GM23338 (cell line): ENCODE data around the gene EPHA7. TPM values are rescaled to one million over a fixed set of nuclear protein-coding genes. Genes with fewer than 3 reads are reported as not detected.

Source experiments
- ATAC-seq: fragments of 200-7000 bp; cut with Tn5 transposase; 3 replicates; pipeline ENCODE4 v1.9.1; 2020
- DNase-seq: peaks from one replicate; pipeline ENCODE4 v3.0.0-alpha.2; 2015; ENCODE audit warnings: low spot score
- H2AFZ ChIP-seq: fragments of 200-600 bp; sonication (generic); 2 replicates; pipeline ENCODE4 v1.8.0; 2016; ENCODE audit warnings: antibody characterized with exemption, mild to moderate bottlenecking, moderate library complexity
- H3F3A ChIP-seq: fragments of 200-600 bp; sonication (generic); replicated peaks from 2 replicates; pipeline ENCODE4 v1.8.0; 2017; ENCODE audit warnings: antibody characterized with exemption, mixed run types, low read depth
- H3K27ac ChIP-seq: fragments of 200-600 bp; sonication (generic); 2 replicates; pipeline ENCODE4 v1.6.1; 2016; ENCODE audit warnings: low read depth
- H3K27me3 ChIP-seq: fragments of 200-600 bp; sonication (generic); 2 replicates; pipeline ENCODE4 v1.8.0; 2016; ENCODE audit warnings: mild to moderate bottlenecking, mixed run types, moderate library complexity; ENCODE audit not compliant: insufficient read depth
- H3K36me3 ChIP-seq: fragments of 200-600 bp; sonication (generic); 2 replicates; pipeline ENCODE4 v1.8.0; 2016; ENCODE audit warnings: mild to moderate bottlenecking; ENCODE audit not compliant: insufficient read depth
- H3K4me1 ChIP-seq: fragments of 200-600 bp; sonication (generic); 2 replicates; pipeline ENCODE4 v1.8.0; 2016; ENCODE audit warnings: mild to moderate bottlenecking, moderate library complexity; ENCODE audit not compliant: insufficient read depth
- H3K4me2 ChIP-seq: fragments of 200-600 bp; sonication (generic); 2 replicates; pipeline ENCODE4 v1.7.1; 2017; ENCODE audit warnings: mixed run types
- H3K4me3 ChIP-seq: fragments of 200-600 bp; sonication (generic); 2 replicates; pipeline ENCODE4 v1.6.1; 2016; ENCODE audit warnings: mixed run types
- H3K79me2 ChIP-seq: fragments of 200-600 bp; sonication (generic); replicated peaks from 2 replicates; pipeline ENCODE4 v1.8.0; 2017; ENCODE audit warnings: mild to moderate bottlenecking; ENCODE audit not compliant: insufficient read depth
- H3K9me2 ChIP-seq: fragments of 200-600 bp; sonication (generic); 2 replicates; pipeline ENCODE4 v1.8.0; 2017; ENCODE audit not compliant: insufficient read depth
- H4K20me1 ChIP-seq: fragments of 200-600 bp; sonication (generic); replicated peaks from 2 replicates; pipeline ENCODE4 v1.8.0; 2017; ENCODE audit warnings: mild to moderate bottlenecking; ENCODE audit not compliant: insufficient read depth
- H3K27ac Mint-ChIP-seq: 2 replicates; pipeline ENCODE4 v1.8.0; 2020; ENCODE audit warnings: inconsistent platforms, mild to moderate bottlenecking, moderate library complexity, mixed read lengths
- H3K27me3 Mint-ChIP-seq: 3 replicates; pipeline ENCODE4 v1.8.0; 2022; ENCODE audit warnings: low read depth, mild to moderate bottlenecking, moderate library complexity, mixed read lengths, inconsistent platforms; ENCODE audit not compliant: insufficient read depth, poor library complexity
- H3K36me3 Mint-ChIP-seq: 3 replicates; pipeline ENCODE4 v1.8.0; 2021; ENCODE audit warnings: low read depth, mild to moderate bottlenecking, inconsistent platforms, moderate library complexity, mixed read lengths
- H3K4me1 Mint-ChIP-seq: 3 replicates; pipeline ENCODE4 v1.8.0; 2020; ENCODE audit warnings: mild to moderate bottlenecking, inconsistent platforms, mixed read lengths
- H3K4me3 Mint-ChIP-seq: 3 replicates; pipeline ENCODE4 v1.8.0; 2021; ENCODE audit warnings: moderate library complexity, mild to moderate bottlenecking, inconsistent platforms, mixed read lengths
- H3K9me3 Mint-ChIP-seq: 3 replicates; pipeline ENCODE4 v1.8.0; 2020; ENCODE audit warnings: moderate library complexity, mild to moderate bottlenecking, inconsistent platforms, mixed read lengths
- CREB1 ChIP-seq: fragments of 250-450 bp; sonication (Bioruptor Pico); IDR thresholded peaks from 2 replicates; pipeline ENCODE4 v1.5.0; 2020; ENCODE audit warnings: low read depth, mild to moderate bottlenecking, moderate library complexity
- EZH2 ChIP-seq: fragments of 200-600 bp; sonication (generic); IDR thresholded peaks from one replicate; pipeline ENCODE4 v1.8.0; 2017; ENCODE audit warnings: antibody characterized with exemption, mild to moderate bottlenecking, low read depth; ENCODE audit not compliant: unreplicated experiment
- EZH2phosphoT487 ChIP-seq: fragments of 200-600 bp; sonication (generic); IDR thresholded peaks from one replicate; pipeline ENCODE4 v1.8.1; 2018; ENCODE audit warnings: antibody characterized with exemption; ENCODE audit not compliant: unreplicated experiment
- JUNB ChIP-seq: IDR thresholded peaks from one replicate; pipeline ENCODE4 v1.6.1; 2016; ENCODE audit warnings: antibody characterized with exemption; ENCODE audit not compliant: unreplicated experiment
- NANOG ChIP-seq: IDR thresholded peaks from 2 replicates; pipeline ENCODE4 v1.6.1; 2016; ENCODE audit warnings: antibody characterized with exemption, borderline replicate concordance
- POLR2AphosphoS5 ChIP-seq: IDR thresholded peaks from 2 replicates; pipeline ENCODE4 v1.6.1; 2016; ENCODE audit warnings: antibody characterized with exemption, low read depth
- STAT1 ChIP-seq: IDR thresholded peaks from one replicate; pipeline ENCODE4 v1.6.1; 2016; ENCODE audit warnings: antibody characterized with exemption; ENCODE audit not compliant: unreplicated experiment
- ZNF331 ChIP-seq: fragments of 250-450 bp; sonication (Bioruptor Pico); IDR thresholded peaks from 2 replicates; pipeline ENCODE4 v1.5.0; 2020; ENCODE audit warnings: low read depth, mild to moderate bottlenecking, moderate library complexity
- ZNF462 ChIP-seq: fragments of 250-450 bp; sonication (Bioruptor Pico); IDR thresholded peaks from 2 replicates; pipeline ENCODE4 v1.5.0; 2020; ENCODE audit warnings: mild to moderate bottlenecking, moderate library complexity
- polyA plus RNA-seq: library from polyadenylated mRNA; unstranded; fragments of >200 nt; fragmentation: Nextera tagmentation; extraction: Ambion mirVana; gene quantifications from 2 replicates; pipeline ENCODE4 v1.2.1, GENCODE V29; 2016
- total RNA-seq: library from RNA; depleted of rRNA; stranded (reverse); fragments of >200 nt; shearing (Covaris generic); gene quantifications from 2 replicates; pipeline ENCODE4 v1.2.3, GENCODE V29; 2014
- TF ChIP-seq, protein P1 (sequence below): IDR thresholded peaks from 2 replicates; pipeline ENCODE4 v1.6.1; 2016; ENCODE audit warnings: antibody characterized with exemption
- TF ChIP-seq, protein P2 (sequence below), 2 experiments: fragments of 200-600 bp in 1 of 2; sonication (generic) in 1 of 2; conservative IDR thresholded peaks; 2 replicates each; pipeline versions ENCODE4 v1.5.1 to v1.6.1; 2016 to 2017; ENCODE audit warnings: antibody characterized with exemption in 2 of 2, low read depth in 2 of 2, mild to moderate bottlenecking in 2 of 2, moderate library complexity in 1 of 2

Gene EPHA7
- total and polyA plus RNA-seq, 2 experiments from 2014 or later = 3.3 to 7.3 TPM

DNA sequence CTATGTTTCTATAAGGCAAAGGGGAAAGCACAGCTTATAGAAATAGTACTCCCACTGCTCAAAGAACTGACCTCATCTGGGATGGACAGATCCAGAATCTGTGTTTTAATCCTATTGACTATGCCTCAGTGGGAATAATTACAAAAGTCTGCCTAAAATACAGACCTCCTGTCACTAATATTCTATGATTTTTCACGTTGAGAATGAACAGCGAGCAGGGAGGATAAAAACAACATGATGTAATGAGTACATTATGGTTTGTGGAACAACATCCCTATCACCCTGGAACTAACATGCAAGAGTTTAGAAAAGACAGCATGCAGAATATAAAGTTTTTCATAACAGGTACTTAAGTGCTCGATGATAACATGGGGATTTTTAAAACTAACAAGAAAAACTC lies 53.9 kb downstream of the EPHA7 start:
- H3K4me3 ChIP-seq = no peak overlapping the region
- H3K79me2 ChIP-seq = no peaks in the 10 kb centered on the region
- DNase-seq (no peak), ATAC-seq (no peak)
- no peaks in the 10 kb centered on the region for H3K36me3 Mint-ChIP-seq
- no peaks in the 10 kb centered on the region for H3K9me3 Mint-ChIP-seq
- H3F3A ChIP-seq = no peaks in the 10 kb centered on the region
- H3K27me3 Mint-ChIP-seq = no peaks in the 10 kb centered on the region
- TF ChIP-seq ZNF462 (CRISPR knock-in tag) (no peak), NANOG (no peak), ZNF331 (CRISPR knock-in tag) (no peak), STAT1 (no peak), JUNB (no peak), CREB1 (no peak), EZH2phosphoT487 (no peak), POLR2AphosphoS5 (no peak), EZH2 (no peak)
- TF ChIP-seq, protein P1, sequence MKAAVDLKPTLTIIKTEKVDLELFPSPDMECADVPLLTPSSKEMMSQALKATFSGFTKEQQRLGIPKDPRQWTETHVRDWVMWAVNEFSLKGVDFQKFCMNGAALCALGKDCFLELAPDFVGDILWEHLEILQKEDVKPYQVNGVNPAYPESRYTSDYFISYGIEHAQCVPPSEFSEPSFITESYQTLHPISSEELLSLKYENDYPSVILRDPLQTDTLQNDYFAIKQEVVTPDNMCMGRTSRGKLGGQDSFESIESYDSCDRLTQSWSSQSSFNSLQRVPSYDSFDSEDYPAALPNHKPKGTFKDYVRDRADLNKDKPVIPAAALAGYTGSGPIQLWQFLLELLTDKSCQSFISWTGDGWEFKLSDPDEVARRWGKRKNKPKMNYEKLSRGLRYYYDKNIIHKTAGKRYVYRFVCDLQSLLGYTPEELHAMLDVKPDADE = no peak
- TF ChIP-seq, protein P2, sequence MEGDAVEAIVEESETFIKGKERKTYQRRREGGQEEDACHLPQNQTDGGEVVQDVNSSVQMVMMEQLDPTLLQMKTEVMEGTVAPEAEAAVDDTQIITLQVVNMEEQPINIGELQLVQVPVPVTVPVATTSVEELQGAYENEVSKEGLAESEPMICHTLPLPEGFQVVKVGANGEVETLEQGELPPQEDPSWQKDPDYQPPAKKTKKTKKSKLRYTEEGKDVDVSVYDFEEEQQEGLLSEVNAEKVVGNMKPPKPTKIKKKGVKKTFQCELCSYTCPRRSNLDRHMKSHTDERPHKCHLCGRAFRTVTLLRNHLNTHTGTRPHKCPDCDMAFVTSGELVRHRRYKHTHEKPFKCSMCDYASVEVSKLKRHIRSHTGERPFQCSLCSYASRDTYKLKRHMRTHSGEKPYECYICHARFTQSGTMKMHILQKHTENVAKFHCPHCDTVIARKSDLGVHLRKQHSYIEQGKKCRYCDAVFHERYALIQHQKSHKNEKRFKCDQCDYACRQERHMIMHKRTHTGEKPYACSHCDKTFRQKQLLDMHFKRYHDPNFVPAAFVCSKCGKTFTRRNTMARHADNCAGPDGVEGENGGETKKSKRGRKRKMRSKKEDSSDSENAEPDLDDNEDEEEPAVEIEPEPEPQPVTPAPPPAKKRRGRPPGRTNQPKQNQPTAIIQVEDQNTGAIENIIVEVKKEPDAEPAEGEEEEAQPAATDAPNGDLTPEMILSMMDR (conservative IDR thresholded peaks at IDR 0.05; ENCODE audit: low read depth in 2 of 2) = no peak
- H4K20me1 ChIP-seq = no peaks in the 10 kb centered on the region
- no peak overlapping the region for H2AFZ ChIP-seq
- H3K4me1 Mint-ChIP-seq = no peaks in the 10 kb centered on the region; the same call in 2 of the 3 replicates
- no peak overlapping the region for H3K27ac ChIP-seq
- H3K27me3 ChIP-seq = no peaks in the 10 kb centered on the region
- H3K9me2 ChIP-seq = no peaks in the 10 kb centered on the region
- 0 out of 2 replicates have a peak, but pooled peaks cover 4% of the 10 kb centered on the region for H3K4me1 ChIP-seq
- no peak overlapping the region for H3K27ac Mint-ChIP-seq
- H3K4me2 ChIP-seq = no peak overlapping the region
- no peaks in the 10 kb centered on the region for H3K36me3 ChIP-seq
- H3K4me3 Mint-ChIP-seq = no peak overlapping the region
